H1 (cell line): ENCODE data around the gene ARHGAP18. TPM values are rescaled to one million over a fixed set of nuclear protein-coding genes. Genes with fewer than 3 reads are reported as not detected.

ENCODE experiments used
- CTCF ChIA-PET: fragments of 300-600 bp; sonication (Branson Sonifier 250); formaldehyde crosslinking; loops from one replicate; lab custom pipeline; 2021; ENCODE audit not compliant: partially characterized antibody; lab: Charles Lee
- POLR2A ChIA-PET: fragments of 300-600 bp; sonication (Branson Sonifier 250); formaldehyde crosslinking; loops from one replicate; lab custom pipeline; 2021; ENCODE audit warnings: inconsistent platforms; ENCODE audit not compliant: partially characterized antibody; lab: Charles Lee
- DNase-seq, 2 experiments: peaks; one replicate each; pipeline versions ENCODE4 v3.0.0 to v3.0.0-alpha.2; 2010 to 2022; ENCODE audit warnings: low spot score in 2 of 2, low read depth in 1 of 2, mixed read lengths in 1 of 2
- FAIRE-seq: peaks from 2 replicates; lab custom pipeline; 2011; peaks lifted over from hg19 to GRCh38; lab: Jason Lieb, UNC
- H2AFZ ChIP-seq: 2 replicates; pipeline ENCODE4 v1.8.1; 2012; ENCODE audit warnings: low read length, inconsistent platforms
- H2AK5ac ChIP-seq: 2 replicates; pipeline ENCODE4 v1.6.1; 2013; ENCODE audit warnings: low read depth, low read length
- H2BK120ac ChIP-seq: replicated peaks from 2 replicates; pipeline ENCODE3; 2013; ENCODE audit warnings: low read depth, low read length, inconsistent platforms
- H2BK12ac ChIP-seq: 2 replicates; pipeline ENCODE4 v1.6.1; 2013; ENCODE audit warnings: low read depth, low read length
- H2BK15ac ChIP-seq: 2 replicates; pipeline ENCODE4 v1.6.1; 2013; ENCODE audit warnings: low read length
- H2BK20ac ChIP-seq: 2 replicates; pipeline ENCODE4 v1.6.1; 2013; ENCODE audit warnings: low read length
- H2BK5ac ChIP-seq: 2 replicates; pipeline ENCODE4 v1.6.1; 2013; ENCODE audit warnings: low read depth, low read length
- H3K14ac ChIP-seq: 2 replicates; pipeline ENCODE4 v1.6.1; 2013; ENCODE audit warnings: inconsistent platforms; ENCODE audit not compliant: insufficient read length
- H3K18ac ChIP-seq: 2 replicates; pipeline ENCODE4 v1.6.1; 2013; ENCODE audit warnings: low read length; ENCODE audit errors: extremely low read depth
- H3K23ac ChIP-seq: 2 replicates; pipeline ENCODE4 v1.6.1; 2013; ENCODE audit warnings: inconsistent platforms; ENCODE audit not compliant: insufficient read length
- H3K23me2 ChIP-seq: 2 replicates; pipeline ENCODE4 v1.6.1; 2013; ENCODE audit warnings: low read depth, low read length
- H3K27ac ChIP-seq: 2 replicates; pipeline ENCODE4 v1.6.1; 2011; ENCODE audit warnings: low read depth, low read length, inconsistent platforms
- H3K27me3 ChIP-seq, 4 experiments: replicated peaks in 1 of 4; 1 replicate in 1 of 4; 2 replicates in 3 of 4; pipeline versions ENCODE4 v1.6.1 to v1.8.1; 2011 to 2013; ENCODE audit warnings: low read length in 3 of 4, mild to moderate bottlenecking in 3 of 4, inconsistent platforms in 2 of 4, mixed read lengths in 2 of 4, moderate library complexity in 1 of 4; ENCODE audit not compliant: control insufficient read depth in 3 of 4, insufficient read depth in 3 of 4; ENCODE audit errors: extremely low read depth in 1 of 4
- H3K36me3 ChIP-seq, 4 experiments: 2 replicates each; pipeline versions ENCODE4 v1.6.1 to v1.8.1; 2011 to 2013; ENCODE audit warnings: mild to moderate bottlenecking in 4 of 4, low read length in 3 of 4, moderate library complexity in 2 of 4, control low read depth in 1 of 4, inconsistent platforms in 1 of 4; ENCODE audit not compliant: insufficient read depth in 4 of 4, control insufficient read depth in 2 of 4
- H3K4ac ChIP-seq: replicated peaks from 2 replicates; pipeline ENCODE3; 2013; ENCODE audit warnings: low read length, low read depth, mixed read lengths, inconsistent platforms; ENCODE audit not compliant: insufficient read length
- H3K4me1 ChIP-seq, 4 experiments: replicated peaks in 1 of 4; 1 replicate in 1 of 4; 2 replicates in 3 of 4; pipeline versions ENCODE4 v1.6.1 to v1.8.1; 2011 to 2013; ENCODE audit warnings: low read length in 3 of 4, inconsistent platforms in 2 of 4, mixed read lengths in 1 of 4; ENCODE audit not compliant: insufficient read depth in 4 of 4, control insufficient read depth in 3 of 4
- H3K4me2 ChIP-seq, 2 experiments: 2 replicates each; pipeline versions ENCODE4 v1.6.1 to v1.8.1; 2011 to 2013; ENCODE audit warnings: low read depth in 2 of 2, low read length in 2 of 2, control low read depth in 1 of 2, inconsistent platforms in 1 of 2, mild to moderate bottlenecking in 1 of 2; ENCODE audit not compliant: insufficient read depth in 1 of 2
- H3K4me3 ChIP-seq, 4 experiments: fragments of 200-600, 300-600 bp in 1 of 4; sonication (generic), shearing (Covaris generic), sonication (Bioruptor Twin) in 1 of 4; 2 replicates each; pipeline versions ENCODE4 v1.5.1 to v1.8.1; 2011 to 2016; ENCODE audit warnings: low read length in 4 of 4, low read depth in 3 of 4, control low read depth in 2 of 4, inconsistent platforms in 2 of 4, mild to moderate bottlenecking in 2 of 4, mixed read lengths in 1 of 4, moderate library complexity in 1 of 4; ENCODE audit not compliant: insufficient read depth in 2 of 4; ENCODE audit errors: extremely low read depth in 1 of 4
- H3K56ac ChIP-seq: replicated peaks from 2 replicates; pipeline ENCODE3; 2013; ENCODE audit warnings: low read depth, mild to moderate bottlenecking, mixed read lengths, low read length, inconsistent platforms; ENCODE audit not compliant: insufficient read length
- H3K79me1 ChIP-seq: 2 replicates; pipeline ENCODE4 v1.6.1; 2013; ENCODE audit warnings: low read depth, low read length, control low read depth
- H3K79me2 ChIP-seq, 2 experiments: 2 replicates each; pipeline versions ENCODE4 v1.6.1 to v1.8.1; 2012 to 2013; ENCODE audit warnings: low read length in 2 of 2, mild to moderate bottlenecking in 2 of 2, inconsistent platforms in 1 of 2; ENCODE audit not compliant: insufficient read depth in 2 of 2, control insufficient read depth in 1 of 2
- H3K9ac ChIP-seq, 4 experiments: replicated peaks in 1 of 4; 1 replicate in 1 of 4; 2 replicates in 3 of 4; pipeline versions ENCODE4 v1.6.1 to v1.8.1; 2011 to 2013; ENCODE audit warnings: low read depth in 3 of 4, low read length in 3 of 4, control low read depth in 2 of 4, mild to moderate bottlenecking in 2 of 4, moderate library complexity in 2 of 4, inconsistent platforms in 1 of 4; ENCODE audit errors: extremely low read depth in 1 of 4
- H3K9me3 ChIP-seq, 2 experiments: 2 replicates each; pipeline versions ENCODE4 v1.6.1 to v1.8.1; 2012 to 2013; ENCODE audit warnings: mild to moderate bottlenecking in 2 of 2, moderate library complexity in 2 of 2, control low read depth in 1 of 2, inconsistent platforms in 1 of 2, low read depth in 1 of 2, low read length in 1 of 2, mixed read lengths in 1 of 2; ENCODE audit not compliant: insufficient read depth in 2 of 2
- H4K20me1 ChIP-seq, 2 experiments: replicated peaks in 1 of 2; 2 replicates each; pipeline versions ENCODE3 to v1.8.1; 2011 to 2013; ENCODE audit warnings: inconsistent platforms in 2 of 2, low read length in 2 of 2, mild to moderate bottlenecking in 1 of 2; ENCODE audit not compliant: insufficient read depth in 2 of 2, control insufficient read depth in 1 of 2
- H4K5ac ChIP-seq: 2 replicates; pipeline ENCODE4 v1.6.1; 2013; ENCODE audit warnings: low read length, low read depth, mixed read lengths, inconsistent platforms; ENCODE audit not compliant: insufficient read length
- H4K8ac ChIP-seq: 2 replicates; pipeline ENCODE4 v1.8.0; 2013; ENCODE audit warnings: mild to moderate bottlenecking, moderate library complexity, low read length, inconsistent platforms; ENCODE audit not compliant: insufficient read depth; ENCODE audit errors: extremely low read depth
- H4K91ac ChIP-seq: replicated peaks from 2 replicates; pipeline ENCODE3; 2013; ENCODE audit warnings: low read length, mixed read lengths, inconsistent platforms; ENCODE audit not compliant: insufficient read length
- ASH2L ChIP-seq: fragments of 200-600, 300-600 bp; sonication (generic); IDR thresholded peaks from one replicate; pipeline ENCODE4 v1.7.1; 2017; ENCODE audit warnings: low read length
- BACH1 ChIP-seq: IDR thresholded peaks from 2 replicates; pipeline ENCODE4 v1.6.1; 2012; ENCODE audit warnings: low read length, improper control_type of control experiment
- CBX5 ChIP-seq: fragments of 300-800, 300-1000 bp; sonication (generic); IDR thresholded peaks from 2 replicates; pipeline ENCODE4 v1.7.1; 2016; ENCODE audit warnings: antibody characterized with exemption, low read length, low read depth
- CTBP2 ChIP-seq: IDR thresholded peaks from 2 replicates; pipeline ENCODE4 v1.7.0; 2011; ENCODE audit warnings: borderline replicate concordance, mild to moderate bottlenecking, moderate library complexity, mixed read lengths, low read length; ENCODE audit not compliant: insufficient read depth, insufficient read length
- E2F6 ChIP-seq: IDR thresholded peaks from 2 replicates; pipeline ENCODE4 v1.6.1; 2012; ENCODE audit warnings: inconsistent platforms
- JUN ChIP-seq: IDR thresholded peaks from 2 replicates; pipeline ENCODE4 v1.6.1; 2011; ENCODE audit warnings: low read depth, mild to moderate bottlenecking, improper control_type of control experiment, low read length
- KDM5A ChIP-seq: fragments of 200-600 bp; IDR thresholded peaks from 2 replicates; pipeline ENCODE4 v1.7.1; 2012; ENCODE audit warnings: mild to moderate bottlenecking, low read length, inconsistent platforms, mixed read lengths
- TCF12 ChIP-seq: IDR thresholded peaks from 2 replicates; pipeline ENCODE4 v1.6.1; 2011; ENCODE audit warnings: low read depth, mild to moderate bottlenecking, low read length
- WGBS, 2 experiments: shearing (Covaris generic) in 1 of 2; methylation state at CpG; one replicate each; pipeline versions ENCODE4 v1.1.6 to v1.1.7; 2013 to 2015; ENCODE audit warnings: low lambda C conversion rate in 2 of 2, mixed read lengths in 2 of 2, inconsistent platforms in 1 of 2, low coverage in 1 of 2, missing lambda C conversion rate in 1 of 2; ENCODE audit not compliant: insufficient replicate concordance in 2 of 2, insufficient coverage in 1 of 2, insufficient read length in 1 of 2; ENCODE audit errors: extremely low coverage in 1 of 2, missing lambda C conversion rate in 1 of 2; 5-methylcytosine and 5-hydroxymethylcytosine counted together
- polyA plus RNA-seq, 7 experiments: library from polyadenylated mRNA; depleted of rRNA in 3 of 7; stranded (reverse) in 5 of 7; unstranded in 2 of 7; fragments of >200 nt in 5 of 7; fragments of 200-250 nt in 2 of 7; gene quantifications; 1 replicate in 5 of 7; 2 replicates in 1 of 7; 4 replicates in 1 of 7; pipeline versions ENCODE4 v1.2.1 to v1.2.3, GENCODE V29; 2011 to 2013; ENCODE audit warnings: missing spikeins in 2 of 7, mixed read lengths in 2 of 7
- total RNA-seq: library from RNA; stranded (reverse); fragmentation: NEBNext Ultra II Directional; extraction: Animal tissue kit (Norgen Biotek cat#: 25700); gene quantifications from 2 replicates; pipeline ENCODE4 v1.2.1, GENCODE V29; 2021

ARHGAP18 gene
- total and polyA plus RNA-seq, 2 of the 8 experiments (the other 6 are each of a cell fraction or from before 2014, with no cell fraction given): 0.83 to 4.5 TPM

DNA sequence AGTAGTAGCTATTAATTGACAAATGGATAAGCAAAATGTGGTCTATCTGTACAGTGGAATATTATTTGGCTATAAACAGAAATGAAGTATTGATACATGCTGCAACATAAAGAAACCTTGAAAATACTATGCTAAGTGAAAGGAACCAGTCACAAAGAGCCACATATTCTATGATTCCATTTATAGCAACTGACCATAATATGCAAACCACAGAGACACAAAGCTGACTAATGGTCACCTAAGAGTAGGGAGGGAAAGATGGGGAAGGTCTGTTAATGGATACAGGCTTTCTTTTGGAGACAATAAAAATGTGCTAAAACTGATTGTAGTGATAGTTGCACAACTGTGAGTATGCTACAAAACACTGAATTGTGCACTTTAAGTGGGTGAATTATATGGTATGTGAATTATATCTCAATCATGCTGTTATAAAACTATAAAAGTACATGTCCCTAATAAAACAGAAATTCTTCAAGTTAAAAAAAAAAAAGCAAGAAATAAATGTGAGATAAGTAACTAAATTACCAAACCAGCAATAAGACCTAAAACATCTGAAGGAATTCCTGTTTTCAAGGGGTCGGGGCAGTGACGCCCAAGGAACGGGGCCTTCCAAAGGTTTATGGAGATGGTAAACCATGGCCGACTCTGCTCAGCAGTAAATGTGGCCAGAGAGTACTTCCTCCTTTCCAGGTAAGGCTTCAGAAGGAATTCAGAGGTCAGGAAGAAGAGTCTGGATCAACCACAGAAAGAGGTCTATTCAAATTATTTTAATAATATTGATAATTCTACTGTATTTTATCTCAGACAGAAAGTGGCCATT is 75.4 kb downstream of the ARHGAP18 start:
- Histone ChIP-seq H3K27ac (no peak overlapping the region), H2AK5ac (no peak overlapping the region), H3K4me3 (no peak overlapping the region), H3K56ac (no peak overlapping the region), H3K23me2 (no peaks in the 10 kb centered on the region), H4K8ac (no peak overlapping the region), H3K27me3 (no peaks in the 10 kb centered on the region), H2BK20ac (no peak overlapping the region), H2BK15ac (no peak overlapping the region), H3K14ac (no peak overlapping the region), H3K79me1 (no peaks in the 10 kb centered on the region), H3K9me3 (no peaks in the 10 kb centered on the region), H3K9ac (no peak overlapping the region), H2AFZ (no peak overlapping the region), H3K18ac (no peak overlapping the region), H4K20me1 (no peaks in the 10 kb centered on the region), H2BK5ac (no peak overlapping the region), H2BK12ac (no peak overlapping the region), H3K4ac (no peak overlapping the region), H3K23ac (no peak overlapping the region), H4K5ac (no peak overlapping the region), H4K91ac (no peak overlapping the region), H3K4me1 (no peaks in the 10 kb centered on the region), H3K36me3 (no peaks in the 10 kb centered on the region), H3K4me2 (no peak overlapping the region), H2BK120ac (no peak overlapping the region), H3K79me2 (no peaks in the 10 kb centered on the region)
- CTCF ChIA-PET: no interaction called here
- POLR2A ChIA-PET: no interaction called here
- FAIRE-seq (no peak), DNase-seq (no peak)
- WGBS, 2 experiments: 78% methylated on average over 4 of the region's 4 CpGs; no CpG with 5 or more reads in 1 of the 2 experiments
- TF ChIP-seq CTBP2 (no peak), JUN (no peak), BACH1 (no peak), KDM5A (no peak), TCF12 (no peak), E2F6 (no peak), CBX5 (no peak), ASH2L (no peak)
